GM12873 (cell line): Measurements from ENCODE around the gene RBFA.

Experiments
- TF ChIP-seq, protein P1 (sequence below): IDR thresholded peaks from 2 replicates; pipeline ENCODE4 v1.5.1; 2012; ENCODE audit warnings: low read depth, mild to moderate bottlenecking, moderate library complexity, low read length, control low read depth; ENCODE audit not compliant: insufficient read depth; ENCODE audit errors: missing control alignments

Gene RBFA

GRCh38 chr18:80012714-80013113 is 21.5 kb upstream of the RBFA start:
- TF ChIP-seq, protein P1, sequence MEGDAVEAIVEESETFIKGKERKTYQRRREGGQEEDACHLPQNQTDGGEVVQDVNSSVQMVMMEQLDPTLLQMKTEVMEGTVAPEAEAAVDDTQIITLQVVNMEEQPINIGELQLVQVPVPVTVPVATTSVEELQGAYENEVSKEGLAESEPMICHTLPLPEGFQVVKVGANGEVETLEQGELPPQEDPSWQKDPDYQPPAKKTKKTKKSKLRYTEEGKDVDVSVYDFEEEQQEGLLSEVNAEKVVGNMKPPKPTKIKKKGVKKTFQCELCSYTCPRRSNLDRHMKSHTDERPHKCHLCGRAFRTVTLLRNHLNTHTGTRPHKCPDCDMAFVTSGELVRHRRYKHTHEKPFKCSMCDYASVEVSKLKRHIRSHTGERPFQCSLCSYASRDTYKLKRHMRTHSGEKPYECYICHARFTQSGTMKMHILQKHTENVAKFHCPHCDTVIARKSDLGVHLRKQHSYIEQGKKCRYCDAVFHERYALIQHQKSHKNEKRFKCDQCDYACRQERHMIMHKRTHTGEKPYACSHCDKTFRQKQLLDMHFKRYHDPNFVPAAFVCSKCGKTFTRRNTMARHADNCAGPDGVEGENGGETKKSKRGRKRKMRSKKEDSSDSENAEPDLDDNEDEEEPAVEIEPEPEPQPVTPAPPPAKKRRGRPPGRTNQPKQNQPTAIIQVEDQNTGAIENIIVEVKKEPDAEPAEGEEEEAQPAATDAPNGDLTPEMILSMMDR, result no peak

DNA sequence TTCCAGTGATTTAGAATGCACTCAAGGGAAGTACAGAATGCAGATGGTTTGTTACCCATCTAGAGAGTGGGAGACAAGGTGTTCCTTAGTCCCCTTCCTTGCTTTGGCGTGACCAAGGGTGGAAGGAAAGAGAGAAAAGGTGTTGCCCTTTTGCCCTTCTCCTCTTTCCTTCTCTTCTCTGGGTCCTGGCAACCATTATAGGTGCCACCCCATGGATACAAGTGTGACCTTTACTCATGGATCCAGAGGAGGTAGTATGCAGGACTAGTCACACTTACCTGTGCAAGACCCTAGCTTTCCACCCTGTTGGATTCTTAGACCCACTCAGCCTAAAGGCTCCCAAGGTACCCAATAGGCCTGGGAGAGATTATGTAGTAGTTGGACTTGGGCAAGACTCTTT is 11.6 kb upstream of the RBFA start:
- TF ChIP-seq, protein P1, result no peak

GRCh38 chr18:80023173-80023572 is 11.1 kb upstream of the RBFA start:
- TF ChIP-seq, protein P1, result peak; percentile 56

DNA sequence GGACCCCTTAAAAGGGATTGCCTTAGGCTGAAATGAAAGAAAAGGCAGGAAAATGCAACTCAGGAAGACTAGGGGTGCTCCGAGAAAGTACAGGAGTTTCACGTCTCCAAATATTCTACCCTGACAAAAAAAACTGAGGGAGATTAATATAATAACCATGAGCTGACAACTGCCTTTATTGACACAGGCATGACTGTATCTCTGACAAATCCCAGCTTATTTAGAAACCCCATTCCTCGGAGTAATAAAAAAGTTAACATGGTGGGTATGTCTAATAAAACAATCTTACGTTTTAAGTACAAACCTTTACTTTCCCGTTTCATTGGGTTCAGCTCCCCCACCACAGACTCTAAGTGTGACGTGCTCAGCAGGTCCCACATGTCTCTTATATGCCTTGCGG is 7.9 kb upstream of the RBFA start:
- TF ChIP-seq, protein P1, result no peak

GRCh38 chr18:80029690-80030089 is 4.5 kb upstream of the RBFA start:
- TF ChIP-seq, protein P1, result no peak

DNA sequence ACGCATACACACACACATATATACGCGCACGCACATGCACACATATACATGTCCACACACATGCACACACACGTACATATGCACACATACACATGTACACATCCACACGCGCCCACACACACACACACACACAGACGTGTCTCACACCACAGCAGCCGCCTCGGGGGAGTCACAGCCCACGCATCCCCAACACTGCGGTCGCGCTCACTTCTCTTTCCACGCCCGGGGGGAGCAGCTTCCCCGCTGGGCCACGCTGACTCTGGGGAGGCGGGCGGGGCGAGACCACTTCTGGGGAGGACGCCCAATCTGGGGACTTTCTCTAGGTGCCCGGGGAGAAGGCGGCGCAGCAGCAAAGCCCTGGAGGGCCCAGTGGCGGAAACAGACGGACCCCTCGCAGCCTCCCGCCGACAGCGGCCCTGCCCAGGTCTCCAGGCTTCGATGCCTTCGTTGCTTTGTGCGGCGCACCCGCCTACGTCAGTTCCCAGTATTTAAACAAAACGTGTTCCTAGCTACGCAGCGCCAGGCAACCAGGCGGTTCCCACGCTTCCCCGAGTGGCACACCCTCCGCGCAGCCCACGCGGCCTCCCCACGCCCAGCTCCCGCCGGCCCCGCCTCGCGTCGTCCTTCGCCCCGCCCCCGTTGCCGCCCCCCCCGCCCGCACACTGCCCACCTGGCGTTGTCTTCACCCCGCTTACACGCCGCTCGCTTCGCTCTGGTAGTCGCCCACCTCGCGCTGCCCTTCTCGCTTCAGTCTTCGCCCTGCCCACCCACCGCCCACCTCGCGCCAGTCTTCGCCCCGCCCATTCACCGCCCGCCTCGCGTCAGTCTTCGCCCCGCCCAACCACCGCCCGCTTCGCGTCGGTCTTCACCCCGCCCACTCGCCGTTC is 810 bp upstream of the RBFA start:
- TF ChIP-seq, protein P1, result no peak

- TF ChIP-seq, protein P1, result no peak
Measured at GRCh38 chr18:80034852-80035406, 695 bp downstream of the RBFA start.
